Stimulated activated CD4-positive, alpha-beta T cell treated with anti-CD3 and anti-CD28 coated beads, Interleukin-4, amount 100 ng/mL, for 1 hour (primary cell): ENCODE data around the gene ADGRL3.
"Not testable (repeated sequence)": the region's sequence is repeated elsewhere in the genome, so short reads cannot be mapped to it uniquely, and the experiment has no call there.

Experiments used
- DNase-seq: peaks from one replicate; pipeline ENCODE4 v3.0.0-alpha.2; 2020

Gene ADGRL3

GRCh38 chr4:61663310-61663709, 463.2 kb downstream of the ADGRL3 start:
- no peak for DNase-seq

DNA sequence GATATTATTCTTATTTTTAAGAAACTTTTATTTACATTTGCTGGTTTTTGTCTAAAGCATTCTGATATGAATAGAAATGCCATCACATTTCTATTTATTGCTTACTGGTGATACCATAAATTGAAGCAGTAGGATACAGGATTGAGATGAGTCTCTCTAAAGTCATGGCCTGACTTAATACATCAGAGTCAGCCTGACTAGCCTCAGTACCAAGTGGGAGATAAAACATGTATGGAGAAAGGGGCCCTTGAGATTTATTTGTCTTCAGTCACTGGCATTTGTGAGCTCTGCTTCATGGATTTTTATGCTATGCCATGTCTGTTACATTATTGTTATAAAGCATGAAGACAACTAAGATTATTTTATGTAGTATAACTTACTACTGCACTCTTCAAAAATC, 465.5 kb downstream of the ADGRL3 start:
- DNase-seq, result no peak

DNA sequence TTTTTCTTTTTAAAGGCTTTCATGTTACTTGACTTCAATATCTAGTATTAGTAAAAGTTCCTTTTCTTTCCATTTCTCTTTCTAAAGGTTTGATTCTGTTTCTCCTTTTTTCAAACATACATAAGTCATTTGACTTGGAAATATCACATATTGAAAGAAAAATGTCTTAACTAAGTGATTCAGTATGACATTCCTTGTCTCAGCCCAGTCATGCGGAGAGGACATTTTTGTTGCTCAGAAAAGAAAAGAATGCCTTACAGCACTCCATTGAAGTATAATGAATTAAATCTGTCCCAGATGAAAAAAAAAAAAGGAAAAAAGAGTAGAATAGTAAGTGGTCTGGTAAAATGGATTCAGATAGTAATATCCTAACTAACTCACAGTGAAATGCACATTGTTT, 466.1 kb downstream of the ADGRL3 start:
- no peak for DNase-seq

DNA sequence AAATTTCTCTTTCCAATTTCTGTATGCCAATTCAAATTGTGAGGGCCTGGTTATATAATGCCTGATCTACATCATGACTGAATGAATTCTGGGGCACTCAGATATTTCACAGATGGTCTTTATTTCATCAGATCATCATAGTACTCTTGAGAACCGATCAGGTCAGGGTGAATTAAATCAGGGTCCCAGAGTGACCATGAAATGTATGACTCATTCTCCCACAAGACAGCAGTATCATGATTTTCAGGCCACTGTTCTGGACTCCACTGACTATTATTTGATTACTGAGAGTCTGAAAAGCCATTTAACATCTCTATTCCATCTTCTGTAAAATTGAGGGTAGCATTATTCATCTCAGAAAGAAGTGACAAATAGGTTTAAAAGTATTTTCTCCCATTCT, 471.5 kb downstream of the ADGRL3 start:
- DNase-seq, result no peak

DNA sequence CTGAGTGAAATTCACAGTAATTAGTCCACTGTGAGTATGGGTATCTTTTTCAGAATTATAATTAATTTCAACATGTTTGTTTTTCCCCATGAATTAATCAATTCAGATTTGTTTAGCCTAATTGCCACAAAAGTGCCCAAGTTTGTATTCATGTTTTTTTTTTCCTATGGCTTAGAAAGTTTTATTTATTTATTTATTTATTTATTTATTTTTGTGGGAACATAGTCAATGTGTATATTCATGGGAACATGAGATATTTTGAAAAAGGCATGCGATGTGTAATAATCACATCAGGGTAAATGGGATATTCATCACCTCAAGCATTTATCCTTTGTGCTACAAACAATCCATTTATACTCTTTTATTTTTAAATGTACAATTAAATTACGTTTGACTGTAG, 475.3 kb downstream of the ADGRL3 start:
- DNase-seq, result no peak

DNA sequence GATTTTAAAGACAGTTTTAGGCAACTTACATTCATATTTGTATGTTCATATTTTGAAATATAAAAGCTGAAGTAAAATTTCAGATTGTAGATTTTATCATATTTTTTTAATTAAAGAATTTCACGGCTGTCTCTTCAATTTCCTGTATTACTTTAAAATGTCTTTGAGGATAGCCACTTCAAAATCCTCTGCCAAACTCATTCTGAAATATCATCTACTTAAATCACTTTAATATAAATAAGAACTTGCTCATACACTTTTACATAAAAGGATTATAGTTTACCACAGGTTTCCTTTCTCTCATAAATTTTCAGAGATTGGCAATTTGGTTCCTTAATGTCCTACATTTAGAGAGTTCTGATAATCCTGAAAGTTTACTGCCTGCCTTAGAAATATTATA, 478.2 kb downstream of the ADGRL3 start:
- no peak for DNase-seq

DNA sequence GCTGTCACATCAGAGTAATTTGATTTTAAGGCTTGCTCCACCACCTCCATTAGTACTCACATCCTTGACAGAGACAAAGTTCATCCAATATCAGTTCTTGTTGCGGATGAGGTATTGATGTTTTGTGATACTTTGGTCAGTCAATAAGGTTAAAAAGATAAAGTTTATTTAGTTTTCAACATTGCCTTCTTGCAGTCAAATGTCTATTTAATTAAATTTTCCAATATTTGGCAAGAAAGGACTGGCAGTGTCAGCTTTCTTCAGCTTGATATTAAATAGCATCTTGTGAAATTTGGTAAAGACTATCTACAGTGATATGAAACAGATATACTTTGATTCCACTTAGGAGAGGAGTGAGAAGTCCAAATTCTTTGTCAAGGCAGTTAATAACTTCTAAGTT, 493.4 kb downstream of the ADGRL3 start:
- DNase-seq, result no peak

DNA sequence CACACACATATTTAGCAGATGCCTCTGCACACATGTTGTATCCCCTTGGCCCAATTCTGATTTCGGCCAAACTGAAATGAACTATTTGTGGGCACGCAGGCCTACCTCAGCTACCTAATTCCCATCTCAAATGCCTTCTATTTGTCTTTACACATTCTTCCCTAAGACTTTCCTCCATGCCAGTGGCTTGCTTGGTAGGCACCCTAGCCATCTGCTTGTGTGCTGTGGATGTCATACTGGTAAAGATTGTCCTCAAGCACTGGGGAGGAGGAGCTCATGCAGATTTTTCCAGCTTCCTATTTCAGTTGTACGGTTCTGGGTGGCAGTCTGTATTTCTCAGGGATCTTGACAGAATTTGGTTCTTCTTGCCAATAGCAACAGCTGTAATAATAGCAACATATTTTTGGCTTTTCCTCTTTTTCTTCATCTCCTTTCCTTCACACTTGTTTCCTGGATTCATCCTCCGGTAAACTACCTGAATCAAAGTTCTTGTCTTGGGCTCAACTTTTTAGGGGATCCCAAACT, 514.3 kb downstream of the ADGRL3 start:
- DNase-seq, result no peak

GRCh38 chr4:61716426-61716825, 516.3 kb downstream of the ADGRL3 start:
- DNase-seq, result no peak

GRCh38 chr4:61723492-61723891, 523.4 kb downstream of the ADGRL3 start:
- DNase-seq, result no peak

DNA sequence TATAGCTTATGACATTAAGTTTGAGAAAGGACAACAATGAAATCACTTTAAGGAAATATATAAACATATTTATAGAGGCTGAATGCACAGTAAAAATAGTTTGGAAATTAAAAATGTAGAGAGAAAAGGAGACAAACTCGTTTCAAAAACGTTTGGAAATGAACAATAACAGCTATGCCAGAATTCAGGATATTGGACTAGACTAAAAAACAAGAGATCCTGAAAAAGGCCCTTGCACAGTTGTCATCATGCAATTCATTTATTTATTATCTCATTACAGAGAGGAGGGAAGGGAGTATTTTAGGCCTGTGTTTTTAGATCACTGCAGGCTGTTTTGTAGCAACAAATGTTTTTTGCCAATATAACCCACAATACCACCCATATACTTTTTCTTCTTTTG, 527.2 kb downstream of the ADGRL3 start:
- DNase-seq, result no peak

- DNase-seq, result no peak
Measured at GRCh38 chr4:61734409-61734808, 534.3 kb downstream of the ADGRL3 start.

DNA sequence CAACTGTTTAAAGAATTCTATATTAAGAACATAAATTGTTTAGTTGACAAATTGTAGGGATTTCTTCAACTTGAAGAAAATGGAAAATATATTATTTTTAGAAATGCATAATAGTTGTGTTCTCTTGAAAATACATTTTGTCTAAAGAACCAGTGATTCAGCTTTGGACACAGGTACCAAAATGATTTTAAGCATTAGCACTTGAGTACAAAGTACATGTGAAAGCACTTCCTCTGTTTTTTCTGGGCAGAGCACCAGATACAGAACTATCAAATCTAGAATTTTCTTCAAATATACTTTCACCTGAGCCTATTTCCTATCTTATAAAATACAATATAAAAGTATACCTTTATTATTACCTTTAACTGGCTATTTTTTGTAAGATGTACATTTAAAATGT, 539.8 kb downstream of the ADGRL3 start:
- no peak for DNase-seq

GRCh38 chr4:61740886-61741285, 540.8 kb downstream of the ADGRL3 start:
- no peak for DNase-seq

DNA sequence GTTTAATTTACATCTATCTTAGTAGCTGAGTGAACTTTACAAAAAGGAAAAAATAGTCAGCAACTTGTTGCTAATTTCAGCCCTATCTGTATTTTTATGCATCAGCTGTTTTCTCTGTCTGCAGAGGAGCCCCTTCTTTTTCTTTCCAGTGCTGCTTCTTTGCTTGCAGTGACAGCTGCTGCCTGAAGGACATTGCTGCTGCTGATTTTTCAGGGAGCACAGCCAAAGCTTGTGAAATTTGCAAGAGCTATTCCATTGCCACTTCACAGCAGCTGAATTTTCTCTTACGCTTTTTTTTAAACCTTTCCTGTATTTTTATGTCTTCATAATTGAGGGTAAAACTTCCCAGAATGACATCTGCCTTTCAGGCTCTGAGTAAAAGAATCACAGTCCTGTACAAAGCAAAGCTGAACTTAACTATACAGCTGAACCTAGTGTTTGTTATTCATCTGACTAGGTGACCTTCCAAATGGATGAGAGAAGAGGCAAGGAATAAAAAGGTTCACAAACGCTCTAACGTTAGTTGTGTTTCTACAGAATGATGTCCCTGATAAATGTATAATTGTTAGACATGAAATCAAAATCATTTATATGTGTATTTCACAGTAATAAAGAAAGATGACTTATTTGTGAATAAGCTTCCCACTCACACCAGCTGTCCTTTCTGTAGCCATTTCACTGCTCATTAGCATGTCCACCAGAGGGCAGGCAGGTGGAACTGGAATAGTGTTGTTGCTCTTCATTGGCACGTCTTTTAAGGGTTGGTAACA, 541.4 kb downstream of the ADGRL3 start:
- no peak for DNase-seq

- DNase-seq, result no peak
Measured at GRCh38 chr4:61750810-61751209, 550.7 kb downstream of the ADGRL3 start.

GRCh38 chr4:61752617-61753016, 552.5 kb downstream of the ADGRL3 start:
- no peak for DNase-seq

DNA sequence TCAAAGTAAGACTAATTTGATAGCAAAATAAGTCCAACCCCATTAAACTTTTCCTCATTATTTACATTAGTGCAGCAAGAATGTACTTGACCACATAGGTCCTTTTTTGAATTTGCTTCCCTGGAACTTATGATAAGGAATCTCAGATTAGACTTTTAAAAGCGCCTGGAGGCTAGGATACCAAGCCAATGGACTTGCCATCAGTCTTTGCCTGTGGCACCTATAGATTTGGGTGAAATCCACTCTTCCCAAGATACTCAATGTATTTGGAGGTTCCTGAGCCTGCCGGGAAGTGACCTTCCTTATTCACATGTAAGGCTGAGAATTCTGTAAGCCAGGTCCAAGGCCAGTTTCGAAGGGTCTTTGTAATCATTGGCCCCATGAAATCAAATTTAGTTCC, 553.6 kb downstream of the ADGRL3 start:
- no peak for DNase-seq

DNA sequence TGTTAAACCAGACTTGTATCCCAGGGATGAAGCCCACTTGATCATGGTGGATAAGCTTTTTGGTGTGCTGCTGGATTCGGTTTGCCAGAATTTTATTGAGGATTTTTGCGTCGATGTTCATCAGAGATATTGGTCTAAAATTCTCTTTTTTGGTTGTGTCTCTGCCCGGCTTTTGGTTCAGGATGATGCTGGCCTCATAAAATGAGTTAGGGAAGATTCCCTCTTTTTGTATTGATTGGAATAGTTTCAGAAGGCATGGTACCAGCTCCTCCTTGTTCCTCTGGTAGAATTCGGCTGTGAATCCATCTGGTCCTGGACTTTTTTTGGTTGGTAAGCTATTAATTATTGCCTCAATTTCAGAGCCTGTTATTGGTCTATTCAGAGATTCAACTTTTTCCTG, 556.8 kb downstream of the ADGRL3 start:
- DNase-seq, result not testable (repeated sequence)

DNA sequence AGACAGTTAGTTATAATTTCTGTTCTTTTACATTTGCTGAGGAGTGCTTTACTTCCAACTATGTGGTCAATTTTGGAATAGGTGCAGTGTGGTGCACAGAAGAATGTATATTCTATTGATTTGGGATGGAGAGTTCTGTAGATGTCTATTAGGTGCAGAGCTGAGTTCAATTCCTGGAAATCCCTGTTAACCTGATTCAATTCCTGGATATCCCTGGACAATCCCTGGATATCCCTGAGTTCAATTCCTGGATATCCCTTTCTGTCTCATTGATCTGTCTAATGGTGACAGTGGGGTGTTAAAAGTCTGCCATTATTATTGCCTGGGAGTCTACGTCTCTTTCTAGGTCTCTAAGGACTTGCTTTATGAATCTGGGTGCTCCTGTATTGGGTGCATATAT, 557.9 kb downstream of the ADGRL3 start:
- DNase-seq, result not testable (repeated sequence)

GRCh38 chr4:61758596-61758995, 558.5 kb downstream of the ADGRL3 start:
- DNase-seq, result not testable (repeated sequence)

GRCh38 chr4:61759245-61759644, 559.1 kb downstream of the ADGRL3 start:
- not testable (repeated sequence) for DNase-seq

GRCh38 chr4:61759885-61760284, 559.8 kb downstream of the ADGRL3 start:
- not testable (repeated sequence) for DNase-seq

DNA sequence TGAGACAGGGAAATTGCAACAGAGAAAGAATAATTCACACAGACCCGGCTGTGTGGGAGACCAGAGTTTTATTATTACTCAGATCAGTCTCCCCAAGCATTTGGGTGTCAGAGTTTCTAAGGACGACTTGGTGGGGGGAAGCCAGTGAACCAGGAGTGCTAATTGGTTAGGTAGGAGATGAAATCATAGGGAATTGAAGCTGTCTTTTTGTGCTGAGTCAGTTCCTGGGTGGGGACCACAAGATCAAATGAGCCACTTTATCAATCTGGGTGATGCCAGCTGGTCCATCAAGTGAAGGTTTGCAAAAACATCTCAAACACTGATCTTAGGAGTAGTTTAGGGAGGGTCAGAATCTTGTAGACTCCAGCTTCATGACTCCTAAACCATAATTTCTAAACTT, 560.7 kb downstream of the ADGRL3 start:
- no peak for DNase-seq
